Measurements from ENCODE around the gene CYTH1.
"Not testable (repeated sequence)": the region's sequence is repeated elsewhere in the genome, so short reads cannot be mapped to it uniquely, and the experiment has no call there.

The CYTH1 gene

GRCh38 chr17:78687125-78687524, 94.9 kb downstream of the CYTH1 start:
- no peak for DNase-seq (ENCODE audit: low spot score)

DNA sequence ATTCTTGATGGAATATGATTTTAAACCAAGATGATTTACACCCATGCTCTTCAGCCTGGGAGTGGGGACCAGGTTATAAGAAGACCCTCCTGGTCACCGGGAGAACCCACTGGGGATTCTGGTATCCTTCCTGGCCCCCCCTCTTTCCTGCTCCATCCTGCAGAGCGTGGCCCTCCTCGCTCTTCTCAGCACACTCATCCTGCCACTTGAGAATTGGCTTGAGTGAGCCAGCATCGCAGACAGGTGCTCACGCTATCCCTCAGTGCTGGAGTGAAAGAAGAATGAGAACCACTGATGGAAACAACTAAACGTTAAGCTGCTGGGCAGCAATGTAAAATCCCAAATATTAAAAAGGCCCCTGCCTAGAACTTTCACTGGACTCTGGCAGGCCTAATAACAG, 98.0 kb downstream of the CYTH1 start:
- no peak for DNase-seq (ENCODE audit: low spot score)

DNA sequence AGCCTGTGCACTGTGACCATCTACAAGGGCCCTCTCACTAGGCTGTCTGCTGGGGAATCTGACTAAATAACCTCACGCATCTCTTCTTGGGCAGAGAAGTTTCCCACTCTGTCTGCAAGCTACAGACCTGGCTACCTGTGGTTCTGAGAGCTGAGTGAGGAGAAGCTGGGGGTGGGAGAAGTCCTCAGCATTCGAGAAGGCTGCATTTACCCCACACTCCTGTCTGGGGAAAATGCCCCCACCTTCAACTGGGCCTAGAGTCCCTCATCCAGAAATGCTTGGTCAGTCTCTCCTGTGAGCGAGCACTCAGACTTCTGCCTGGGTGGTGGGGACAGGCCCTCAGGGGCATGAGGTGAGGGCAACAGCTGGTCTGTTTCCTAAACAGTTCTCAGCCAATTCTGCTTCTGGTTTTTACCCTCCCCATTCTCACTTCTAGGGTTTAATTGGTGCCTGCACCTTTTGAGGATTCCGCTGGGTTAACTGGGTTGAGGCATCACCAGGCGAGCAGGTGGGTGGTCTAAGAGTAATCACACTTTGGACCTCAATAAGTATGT, 98.6 kb downstream of the CYTH1 start:
- no peak for DNase-seq (ENCODE audit: low spot score)

- DNase-seq (ENCODE audit: low spot score) = no peak
These were observed 99.7 kb downstream of the CYTH1 start for GRCh38 chr17:78682363-78682762.

- DNase-seq (ENCODE audit: low spot score) = no peak
These were observed 101.6 kb downstream of the CYTH1 start for GRCh38 chr17:78680436-78680835.

- DNase-seq (ENCODE audit: low spot score) = no peak
These were observed 102.3 kb downstream of the CYTH1 start for GRCh38 chr17:78679495-78680395.

DNA sequence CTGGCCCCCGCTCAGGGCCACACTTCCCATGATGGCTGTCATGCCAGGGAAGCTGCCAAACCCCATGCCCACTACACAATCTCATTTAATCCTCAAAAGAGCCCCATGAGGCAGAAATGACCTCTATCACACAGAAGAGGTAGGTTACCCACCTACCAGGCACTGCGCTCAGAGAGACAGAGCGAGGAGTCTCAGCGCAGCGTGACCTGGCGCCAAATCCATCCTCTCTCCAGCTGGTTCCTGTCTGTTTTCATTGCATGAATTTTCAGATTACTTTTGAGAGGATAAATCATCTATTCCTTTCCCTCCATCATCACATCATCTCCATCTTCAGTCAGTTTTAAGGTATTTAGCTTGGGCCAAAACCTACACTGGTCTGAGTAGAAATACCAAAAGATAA, 103.4 kb downstream of the CYTH1 start:
- no peak for DNase-seq (ENCODE audit: low spot score)

- no peak for DNase-seq (ENCODE audit: low spot score)
These were observed 103.9 kb downstream of the CYTH1 start for GRCh38 chr17:78678222-78678557.

DNA sequence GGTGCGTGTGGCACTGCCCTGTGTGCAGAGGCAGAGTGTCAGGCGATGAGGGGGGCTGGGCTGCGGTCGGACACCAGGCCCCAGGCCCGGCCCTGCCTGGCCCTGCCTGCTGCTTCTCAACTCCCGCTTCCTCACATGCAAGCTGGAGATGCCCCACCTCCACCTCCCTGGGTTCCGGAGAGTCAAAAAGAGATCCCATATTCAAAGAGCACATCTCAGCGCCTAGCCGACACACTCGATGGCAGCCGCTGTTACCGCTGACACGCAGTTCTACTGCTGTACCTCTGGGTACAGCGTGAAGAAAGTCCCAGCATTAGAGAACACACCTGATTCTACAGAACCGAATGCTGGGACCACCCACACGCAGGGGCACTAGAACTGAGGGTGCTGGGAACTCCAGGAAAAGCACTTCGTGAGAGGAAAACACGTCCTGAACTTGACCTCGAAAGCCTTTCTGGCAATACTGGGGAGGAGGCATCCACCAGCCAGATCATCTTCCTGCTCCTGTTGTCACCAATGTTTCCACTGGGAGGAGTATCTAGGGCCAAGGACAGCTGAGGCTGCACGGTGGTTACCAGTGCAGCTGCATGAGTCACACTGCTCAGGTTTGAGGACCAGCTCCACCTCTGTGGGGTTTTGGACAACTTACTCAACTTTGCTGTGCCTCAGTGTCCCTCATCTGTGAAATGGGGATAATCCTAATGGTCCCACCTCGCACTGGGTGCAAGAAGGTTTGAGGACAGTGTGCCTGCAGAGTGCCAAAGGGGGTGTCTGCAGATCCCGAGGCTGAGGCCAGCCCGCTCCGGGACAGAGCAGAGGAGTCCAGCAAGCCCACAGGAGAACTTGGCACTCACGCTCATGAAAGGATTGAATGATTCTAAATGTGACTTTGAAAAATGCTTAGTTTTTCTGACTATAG, 104.5 kb downstream of the CYTH1 start:
- DNase-seq (ENCODE audit: low spot score) = no peak

GRCh38 chr17:78676412-78677302, 105.4 kb downstream of the CYTH1 start:
- no peak for DNase-seq (ENCODE audit: low spot score)

DNA sequence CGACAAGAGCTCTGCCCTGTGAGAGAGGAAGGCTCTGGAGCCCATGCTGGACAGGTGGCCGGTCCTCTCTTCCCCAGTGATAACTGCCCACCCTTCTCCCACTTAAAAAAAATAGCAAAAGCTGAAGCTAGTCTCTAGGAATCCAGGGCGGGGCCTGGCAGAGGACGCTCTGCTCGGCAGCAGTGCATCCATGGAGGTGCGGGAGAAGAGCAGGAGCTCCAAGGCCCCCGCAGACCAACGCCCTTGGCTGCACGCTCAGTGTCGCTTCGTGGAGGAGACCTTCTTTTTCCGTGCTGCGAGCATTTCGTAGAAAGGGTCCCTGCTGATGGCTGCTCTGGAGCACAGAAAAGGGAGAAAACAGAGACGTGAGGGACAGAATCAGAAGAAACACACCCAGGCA, 106.2 kb downstream of the CYTH1 start:
- DNase-seq (ENCODE audit: low spot score) = no peak

DNA sequence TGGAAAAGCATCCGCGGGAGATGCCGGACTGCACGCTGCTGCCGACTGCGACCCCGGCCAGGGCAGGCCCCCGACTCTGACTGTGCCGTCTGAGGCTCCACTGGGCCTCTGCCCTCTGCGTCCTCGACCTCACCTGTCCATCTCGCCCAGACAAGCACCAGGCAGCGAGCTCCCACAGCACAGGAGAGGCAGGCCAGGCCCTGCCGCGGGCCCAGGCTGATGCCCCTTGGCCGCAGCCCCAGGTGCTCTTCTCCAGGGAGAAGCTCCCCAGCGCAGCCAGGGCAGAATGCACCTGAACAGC, 106.8 kb downstream of the CYTH1 start:
- DNase-seq (ENCODE audit: low spot score) = no peak

GRCh38 chr17:78674595-78675315, 107.3 kb downstream of the CYTH1 start:
- DNase-seq (ENCODE audit: low spot score) = no peak

DNA sequence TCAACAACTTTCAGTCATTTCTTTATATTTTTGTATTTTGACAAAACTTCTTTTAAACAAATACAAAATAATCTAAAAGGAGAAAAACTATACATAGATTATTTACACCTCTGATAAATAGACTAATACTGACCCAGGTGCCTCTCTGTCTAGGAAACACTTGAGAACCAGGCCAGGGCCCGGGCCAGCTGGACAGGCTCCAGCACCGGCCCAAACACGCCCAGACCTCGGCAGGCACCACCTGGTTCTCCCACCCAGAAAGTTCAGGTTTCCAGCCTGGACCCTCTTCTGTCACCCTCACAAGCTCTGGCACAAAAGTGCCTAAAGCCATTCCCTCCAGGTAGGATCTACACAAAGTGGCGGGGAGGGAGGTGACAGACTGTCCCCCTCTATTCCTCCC, 107.9 kb downstream of the CYTH1 start:
- no peak for DNase-seq (ENCODE audit: low spot score)

DNA sequence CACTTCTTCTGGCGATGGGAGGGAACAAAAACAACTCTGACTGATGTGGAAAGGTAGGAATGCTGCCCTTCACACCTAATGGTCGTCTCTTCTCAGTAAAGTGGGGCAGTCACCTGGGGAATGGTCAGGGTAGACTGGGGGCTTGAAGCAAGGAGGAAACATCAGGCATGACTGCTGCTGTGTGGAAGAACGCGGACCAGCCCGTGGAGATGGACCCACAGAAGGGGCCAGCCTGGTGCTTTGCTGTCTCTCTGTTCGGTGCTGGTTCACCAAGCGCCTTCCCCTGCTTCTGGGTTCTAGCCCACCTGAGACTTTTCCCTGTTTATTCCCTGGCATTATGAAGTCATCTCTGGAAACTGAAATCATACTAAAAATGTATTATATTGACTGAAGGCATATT, 108.7 kb downstream of the CYTH1 start:
- no peak for DNase-seq (ENCODE audit: low spot score)

DNA sequence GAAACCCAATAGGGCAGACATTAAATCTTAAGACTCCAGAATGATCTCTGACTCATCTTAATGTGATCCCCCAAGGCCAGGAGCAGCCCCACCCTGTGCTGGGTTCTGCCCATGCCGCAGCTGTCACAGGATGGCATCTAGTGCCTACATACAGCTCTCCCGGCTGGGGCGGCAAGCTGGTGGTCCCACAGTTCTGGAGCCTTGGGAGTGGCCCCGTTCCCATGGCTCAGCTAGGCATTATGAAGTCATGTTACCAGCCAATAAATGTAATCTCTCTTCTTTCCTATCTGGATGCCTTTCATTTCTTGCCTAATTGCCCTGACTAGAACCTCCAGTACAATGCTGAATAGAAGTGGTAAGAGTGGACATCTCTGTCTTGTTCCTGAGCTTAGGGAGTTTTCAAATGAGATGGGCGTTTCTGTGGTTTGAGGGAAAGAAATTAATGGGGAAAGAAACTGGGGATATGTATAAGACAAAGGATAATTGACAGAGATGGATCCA, 109.2 kb downstream of the CYTH1 start:
- no peak for DNase-seq (ENCODE audit: low spot score)

- no peak for DNase-seq (ENCODE audit: low spot score)
These were observed 110.1 kb downstream of the CYTH1 start for GRCh38 chr17:78672005-78672404.

DNA sequence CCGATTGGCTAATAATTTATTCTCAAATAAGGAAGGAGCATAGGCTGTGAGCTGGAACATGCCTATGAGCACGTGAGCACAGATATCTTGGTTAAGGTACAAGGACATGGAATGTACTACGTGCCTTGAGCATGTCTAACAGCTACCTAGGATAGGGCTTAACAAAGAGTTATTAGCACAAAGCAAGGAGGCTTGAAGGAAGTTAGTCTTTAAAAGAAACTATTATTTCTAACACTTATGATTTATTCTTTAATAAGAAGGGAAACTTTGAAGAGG, 110.4 kb downstream of the CYTH1 start:
- not testable (repeated sequence) for DNase-seq (ENCODE audit: low spot score)

- no peak for DNase-seq (ENCODE audit: low spot score)
These were observed 111.0 kb downstream of the CYTH1 start for GRCh38 chr17:78670850-78671725.

DNA sequence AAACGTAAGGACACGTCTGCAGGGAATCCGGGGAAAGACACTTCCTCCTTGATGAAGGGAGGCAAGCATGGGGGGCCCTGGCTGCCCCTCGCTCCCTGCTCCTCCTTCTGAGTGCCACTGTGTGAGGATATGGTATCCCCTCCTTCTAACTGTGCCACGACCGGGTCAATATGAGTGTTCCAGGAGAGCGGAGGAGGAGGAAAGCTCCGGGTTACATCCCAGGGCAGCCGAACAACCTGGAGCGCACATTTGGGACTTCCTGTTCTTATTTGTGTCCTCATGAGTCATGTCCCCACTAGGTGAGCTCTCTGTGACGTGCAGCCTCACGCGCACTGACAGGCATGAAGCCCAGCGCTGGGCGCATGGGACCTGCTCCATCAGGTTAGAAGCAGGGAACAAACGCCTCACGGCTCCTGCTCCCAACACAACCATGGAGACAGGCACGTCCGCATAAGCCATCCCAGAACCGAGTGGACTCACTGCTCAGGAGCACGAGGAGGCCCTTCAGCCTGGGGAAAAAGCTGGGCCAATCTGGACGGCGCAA, 112.0 kb downstream of the CYTH1 start:
- DNase-seq (ENCODE audit: low spot score) = no peak

Data from putamen (tissue), 1 donor.